Neural cell (in vitro differentiated cells): ENCODE measurements around the gene ESF1. TPM values are rescaled to one million over a fixed set of nuclear protein-coding genes. Genes with fewer than 3 reads are reported as not detected.

ENCODE experiments used
- H2AFZ ChIP-seq: fragments of 200-600, 300-800 bp; sonication (generic), shearing (Covaris generic); 2 replicates; pipeline ENCODE4 v1.6.0; 2014; ENCODE audit warnings: low read depth, mild to moderate bottlenecking, antibody characterized with exemption, low read length, moderate library complexity
- H3F3A ChIP-seq: fragments of 200-600 bp; shearing (Covaris generic); 2 replicates; pipeline ENCODE4 v1.6.1; 2016; ENCODE audit warnings: mild to moderate bottlenecking, moderate library complexity, mixed read lengths, antibody characterized with exemption, low read length; ENCODE audit not compliant: insufficient read depth, poor library complexity, severe bottlenecking
- H3K27ac ChIP-seq: fragments of 200-600, 300-800 bp; sonication (generic), shearing (Covaris generic); 2 replicates; pipeline ENCODE4 v1.5.1; 2014; ENCODE audit warnings: mild to moderate bottlenecking, low read length, moderate library complexity
- H3K27me3 ChIP-seq: fragments of 300-800, 200-600 bp; sonication (generic), shearing (Covaris generic); 2 replicates; pipeline ENCODE4 v1.6.0; 2014; ENCODE audit warnings: mild to moderate bottlenecking, low read depth, low read length, moderate library complexity; ENCODE audit not compliant: insufficient read depth
- H3K36me3 ChIP-seq: fragments of 300-800, 200-600 bp; sonication (generic), shearing (Covaris generic); 2 replicates; pipeline ENCODE4 v1.5.1; 2014; ENCODE audit warnings: mild to moderate bottlenecking, antibody characterized with exemption, low read length, moderate library complexity; ENCODE audit not compliant: insufficient read depth
- H3K4me2 ChIP-seq: fragments of 300-800, 200-600 bp; sonication (generic), shearing (Covaris generic); 2 replicates; pipeline ENCODE4 v1.6.0; 2014; ENCODE audit warnings: mild to moderate bottlenecking, low read length
- H3K4me3 ChIP-seq: fragments of 300-800, 200-600 bp; sonication (generic), shearing (Covaris generic); 2 replicates; pipeline ENCODE4 v1.5.1; 2014; ENCODE audit warnings: mild to moderate bottlenecking, low read length, moderate library complexity
- H3K79me2 ChIP-seq: fragments of 200-600 bp; shearing (Covaris generic); replicated peaks from 2 replicates; pipeline ENCODE4 v1.6.0; 2014; ENCODE audit warnings: mild to moderate bottlenecking, low read length, moderate library complexity; ENCODE audit not compliant: insufficient read depth
- H3K9ac ChIP-seq: fragments of 300-800, 200-600 bp; sonication (generic), shearing (Covaris generic); 2 replicates; pipeline ENCODE4 v1.6.1; 2016; ENCODE audit warnings: mild to moderate bottlenecking, low read length, mixed read lengths
- H3K9me2 ChIP-seq: fragments of 200-600 bp; shearing (Covaris generic); 2 replicates; pipeline ENCODE4 v1.6.1; 2016; ENCODE audit warnings: mild to moderate bottlenecking, low read length, mixed read lengths; ENCODE audit not compliant: insufficient read depth
- H3K9me3 ChIP-seq: fragments of 200-600, 300-800 bp; sonication (generic), shearing (Covaris generic); 2 replicates; pipeline ENCODE4 v1.6.1; 2016; ENCODE audit warnings: mild to moderate bottlenecking, mixed run types, low read length, moderate library complexity, mixed read lengths
- H4K20me1 ChIP-seq: fragments of 200-600 bp; shearing (Covaris generic); 2 replicates; pipeline ENCODE4 v1.6.1; 2016; ENCODE audit warnings: mild to moderate bottlenecking, mixed run types; ENCODE audit not compliant: insufficient read depth
- CTCF ChIP-seq: fragments of 450-650 bp; IDR thresholded peaks from 2 replicates; pipeline ENCODE4 v1.5.1; 2014; ENCODE audit warnings: antibody characterized with exemption, mild to moderate bottlenecking, moderate library complexity; ENCODE audit not compliant: poor library complexity, severe bottlenecking
- EP300 ChIP-seq: fragments of 450-650 bp; conservative IDR thresholded peaks from 2 replicates; pipeline ENCODE4 v1.6.1; 2014; ENCODE audit warnings: antibody characterized with exemption, mild to moderate bottlenecking, moderate library complexity; ENCODE audit not compliant: poor library complexity, severe bottlenecking
- EZH2 ChIP-seq: fragments of 200-600, 300-800 bp; shearing (Covaris generic), sonication (generic); IDR thresholded peaks from 2 replicates; pipeline ENCODE4 v1.6.1; 2014; ENCODE audit warnings: antibody characterized with exemption, low read length, borderline replicate concordance, mild to moderate bottlenecking; ENCODE audit not compliant: insufficient read depth, poor library complexity, severe bottlenecking
- MXI1 ChIP-seq: fragments of 450-650 bp; conservative IDR thresholded peaks from 2 replicates; pipeline ENCODE4 v1.6.1; 2014; ENCODE audit warnings: antibody characterized with exemption, mild to moderate bottlenecking; ENCODE audit not compliant: poor library complexity, severe bottlenecking
- POLR2AphosphoS5 ChIP-seq: IDR thresholded peaks from 2 replicates; pipeline ENCODE4 v1.6.1; 2012
- RAD21 ChIP-seq: fragments of 450-650 bp; conservative IDR thresholded peaks from 2 replicates; pipeline ENCODE4 v1.6.1; 2014; ENCODE audit warnings: antibody characterized with exemption, mild to moderate bottlenecking, moderate library complexity
- REST ChIP-seq: IDR thresholded peaks from 2 replicates; pipeline ENCODE4 v1.6.1; 2012; ENCODE audit warnings: borderline replicate concordance
- SMC3 ChIP-seq: fragments of 450-650 bp; conservative IDR thresholded peaks from 2 replicates; pipeline ENCODE4 v1.6.1; 2014; ENCODE audit warnings: antibody characterized with exemption, mild to moderate bottlenecking, moderate library complexity; ENCODE audit not compliant: poor library complexity
- TAF1 ChIP-seq: IDR thresholded peaks from 2 replicates; pipeline ENCODE4 v1.6.1; 2012; ENCODE audit warnings: low read depth
- polyA plus RNA-seq: library from polyadenylated mRNA; depleted of rRNA; stranded (reverse); fragments of >200 nt; gene quantifications from 2 replicates; pipeline ENCODE4 v1.2.3, GENCODE V29; 2014

The ESF1 gene
- polyA plus RNA-seq, 1 donor from 2014 or later: 10.0 TPM

GRCh38 chr20:13677241-13677640 is 107.5 kb downstream of the ESF1 start:
- no peak overlapping the region for H3K4me2 ChIP-seq
- H3F3A ChIP-seq: no peaks in the 10 kb centered on the region
- TF ChIP-seq SMC3: no peak
- no peak for TF ChIP-seq RAD21
- TF ChIP-seq CTCF: no peak
- TF ChIP-seq REST: no peak
- TF ChIP-seq EZH2: no peak
- no peak for TF ChIP-seq TAF1
- no peak for TF ChIP-seq EP300
- no peak for TF ChIP-seq MXI1
- no peak for TF ChIP-seq POLR2AphosphoS5
- H3K9me3 ChIP-seq: no peaks in the 10 kb centered on the region
- no peaks in the 10 kb centered on the region for H3K27me3 ChIP-seq
- no peaks in the 10 kb centered on the region for H3K36me3 ChIP-seq
- no peak overlapping the region for H3K9ac ChIP-seq
- no peak overlapping the region for H2AFZ ChIP-seq
- no peaks in the 10 kb centered on the region for H3K9me2 ChIP-seq
- H3K79me2 ChIP-seq: no peaks in the 10 kb centered on the region
- no peak overlapping the region for H3K4me3 ChIP-seq
- H4K20me1 ChIP-seq: no peaks in the 10 kb centered on the region
- no peak overlapping the region for H3K27ac ChIP-seq

- Histone ChIP-seq H3K9me2 (no peaks in the 10 kb centered on the region), H3K4me3 (no peak overlapping the region), H3K27me3 (no peaks in the 10 kb centered on the region), H2AFZ (no peak overlapping the region), H3K9ac (no peak overlapping the region), H3K36me3 (no peaks in the 10 kb centered on the region), H3K79me2 (no peaks in the 10 kb centered on the region), H3K4me2 (no peak overlapping the region), H3K9me3 (no peaks in the 10 kb centered on the region), H3K27ac (no peak overlapping the region), H4K20me1 (no peaks in the 10 kb centered on the region), H3F3A (no peaks in the 10 kb centered on the region)
- TF ChIP-seq RAD21 (no peak), TAF1 (no peak), EZH2 (no peak)
Measured at GRCh38 chr20:13676682-13677081, 108.0 kb downstream of the ESF1 start.

- Histone ChIP-seq H3K9me3 (no peaks in the 10 kb centered on the region), H3K9ac (no peak overlapping the region), H3K4me3 (no peak overlapping the region), H3F3A (no peaks in the 10 kb centered on the region), H3K36me3 (no peaks in the 10 kb centered on the region), H3K27ac (no peak overlapping the region), H4K20me1 (no peaks in the 10 kb centered on the region), H3K79me2 (no peaks in the 10 kb centered on the region), H2AFZ (no peak overlapping the region), H3K4me2 (no peak overlapping the region), H3K9me2 (no peaks in the 10 kb centered on the region), H3K27me3 (no peaks in the 10 kb centered on the region)
- no peak for TF ChIP-seq MXI1
- TF ChIP-seq RAD21: no peak
- TF ChIP-seq EZH2: no peak
- TF ChIP-seq EP300: no peak
- TF ChIP-seq SMC3: no peak
Measured at GRCh38 chr20:13672690-13673089, 112.0 kb downstream of the ESF1 start.
